Measurements from ENCODE around the gene SELENOI.

Gene SELENOI

GRCh38 chr2:26400723-26401122 lies 54.8 kb downstream of the SELENOI start:
- Mint-ChIP-seq H3K36me3 (peaks cover 2% of the 10 kb centered on the region), H3K9me3 (ENCODE audit: low read depth) (no peaks in the 10 kb centered on the region), H3K27ac (no peak overlapping the region), H3K4me1 (ENCODE audit: low read depth) (peaks cover 31% of the 10 kb centered on the region), H3K27me3 (peaks cover 1% of the 10 kb centered on the region), H3K4me3 (no peak overlapping the region)

GRCh38 chr2:26401739-26402541 lies 56.0 kb downstream of the SELENOI start, which contains the start of gene DRC1:
TSS of gene DRC1 (plus strand) at chr2:26401920. CDS start at chr2:26401990, 70 bp downstream.
- no peak within 1 kb of the TSS for H3K27ac Mint-ChIP-seq
- H3K36me3 Mint-ChIP-seq: peaks cover under 1% of the 10 kb centered on the region
- no peaks in the 10 kb centered on the region for H3K9me3 Mint-ChIP-seq (ENCODE audit: low read depth)
- H3K27me3 Mint-ChIP-seq: peaks cover 2% of the 10 kb centered on the region
- peaks cover 19% of the 10 kb centered on the region for H3K4me1 Mint-ChIP-seq (ENCODE audit: low read depth)
- no peak within 1 kb of the TSS for H3K4me3 Mint-ChIP-seq

GRCh38 chr2:26407526-26407925 lies 61.6 kb downstream of the SELENOI start:
- Mint-ChIP-seq H3K27me3 (peaks cover 13% of the 10 kb centered on the region), H3K27ac (no peak overlapping the region), H3K9me3 (ENCODE audit: low read depth) (no peaks in the 10 kb centered on the region), H3K36me3 (peaks cover 5% of the 10 kb centered on the region), H3K4me1 (ENCODE audit: low read depth) (peaks cover 7% of the 10 kb centered on the region), H3K4me3 (no peak overlapping the region)

- no peaks in the 10 kb centered on the region for H3K9me3 Mint-ChIP-seq (ENCODE audit: low read depth)
- peaks cover 7% of the 10 kb centered on the region for H3K4me1 Mint-ChIP-seq (ENCODE audit: low read depth)
- peaks cover 12% of the 10 kb centered on the region for H3K27me3 Mint-ChIP-seq
- H3K36me3 Mint-ChIP-seq: peaks cover 5% of the 10 kb centered on the region
- H3K27ac Mint-ChIP-seq: no peak overlapping the region
- no peak overlapping the region for H3K4me3 Mint-ChIP-seq
These were observed 63.8 kb downstream of the SELENOI start for GRCh38 chr2:26409785-26410184.

GRCh38 chr2:26410764-26411243 lies 64.9 kb downstream of the SELENOI start:
- Mint-ChIP-seq H3K36me3 (peaks cover 5% of the 10 kb centered on the region), H3K9me3 (ENCODE audit: low read depth) (no peaks in the 10 kb centered on the region)

GRCh38 chr2:26411419-26411818 lies 65.5 kb downstream of the SELENOI start:
- Mint-ChIP-seq H3K4me1 (ENCODE audit: low read depth) (peaks cover 7% of the 10 kb centered on the region), H3K9me3 (ENCODE audit: low read depth) (no peaks in the 10 kb centered on the region), H3K27ac (peak overlapping the region; percentile 10), H3K4me3 (no peak overlapping the region), H3K27me3 (peaks cover 12% of the 10 kb centered on the region), H3K36me3 (peaks cover 5% of the 10 kb centered on the region)

More at GRCh38 chr2:26410764-26411243, 64.9 kb downstream of the SELENOI start:
- H3K27ac Mint-ChIP-seq: no peak overlapping the region
- H3K4me3 Mint-ChIP-seq: no peak overlapping the region
- peaks cover 12% of the 10 kb centered on the region for H3K27me3 Mint-ChIP-seq
- H3K4me1 Mint-ChIP-seq (ENCODE audit: low read depth): peaks cover 7% of the 10 kb centered on the region

- peaks cover 7% of the 10 kb centered on the region for H3K4me1 Mint-ChIP-seq (ENCODE audit: low read depth)
- no peak overlapping the region for H3K27ac Mint-ChIP-seq
- peak overlapping the region; percentile 49 for H3K4me3 Mint-ChIP-seq
- peaks cover 5% of the 10 kb centered on the region for H3K36me3 Mint-ChIP-seq
- H3K27me3 Mint-ChIP-seq: peaks cover 9% of the 10 kb centered on the region
- H3K9me3 Mint-ChIP-seq (ENCODE audit: low read depth): no peaks in the 10 kb centered on the region
These were observed 66.2 kb downstream of the SELENOI start for GRCh38 chr2:26412091-26412673.

- no peaks in the 10 kb centered on the region for H3K9me3 Mint-ChIP-seq (ENCODE audit: low read depth)
These were observed 68.4 kb downstream of the SELENOI start for GRCh38 chr2:26414311-26414710.

GRCh38 chr2:26421961-26422360 lies 76.0 kb downstream of the SELENOI start:
- H3K4me3 Mint-ChIP-seq: no peak overlapping the region
- H3K36me3 Mint-ChIP-seq: no peaks in the 10 kb centered on the region
- no peaks in the 10 kb centered on the region for H3K27me3 Mint-ChIP-seq
- H3K9me3 Mint-ChIP-seq (ENCODE audit: low read depth): no peaks in the 10 kb centered on the region
- no peak overlapping the region for H3K27ac Mint-ChIP-seq
- H3K4me1 Mint-ChIP-seq (ENCODE audit: low read depth): no peaks in the 10 kb centered on the region

More at GRCh38 chr2:26414311-26414710, 68.4 kb downstream of the SELENOI start:
- H3K4me3 Mint-ChIP-seq: no peak overlapping the region
- H3K27me3 Mint-ChIP-seq: no peaks in the 10 kb centered on the region
- H3K4me1 Mint-ChIP-seq (ENCODE audit: low read depth): peaks cover 7% of the 10 kb centered on the region
- no peak overlapping the region for H3K27ac Mint-ChIP-seq
- H3K36me3 Mint-ChIP-seq: no peaks in the 10 kb centered on the region

- H3K27ac Mint-ChIP-seq: no peak overlapping the region
- H3K9me3 Mint-ChIP-seq (ENCODE audit: low read depth): no peaks in the 10 kb centered on the region
- H3K36me3 Mint-ChIP-seq: no peaks in the 10 kb centered on the region
- no peaks in the 10 kb centered on the region for H3K4me1 Mint-ChIP-seq (ENCODE audit: low read depth)
- H3K4me3 Mint-ChIP-seq: no peak overlapping the region
- no peaks in the 10 kb centered on the region for H3K27me3 Mint-ChIP-seq
These were observed 77.1 kb downstream of the SELENOI start for GRCh38 chr2:26422947-26423629.

- Mint-ChIP-seq H3K27ac (no peak overlapping the region), H3K36me3 (no peaks in the 10 kb centered on the region), H3K4me3 (no peak overlapping the region), H3K27me3 (no peaks in the 10 kb centered on the region), H3K9me3 (ENCODE audit: low read depth) (no peaks in the 10 kb centered on the region), H3K4me1 (ENCODE audit: low read depth) (no peaks in the 10 kb centered on the region)
These were observed 77.8 kb downstream of the SELENOI start for GRCh38 chr2:26423750-26424149.

- no peaks in the 10 kb centered on the region for H3K27me3 Mint-ChIP-seq
- H3K27ac Mint-ChIP-seq: no peak overlapping the region
- H3K9me3 Mint-ChIP-seq (ENCODE audit: low read depth): no peaks in the 10 kb centered on the region
- no peaks in the 10 kb centered on the region for H3K36me3 Mint-ChIP-seq
- H3K4me3 Mint-ChIP-seq: no peak overlapping the region
- H3K4me1 Mint-ChIP-seq (ENCODE audit: low read depth): no peaks in the 10 kb centered on the region
These were observed 78.3 kb downstream of the SELENOI start for GRCh38 chr2:26424221-26424620.

- Mint-ChIP-seq H3K9me3 (ENCODE audit: low read depth) (no peaks in the 10 kb centered on the region), H3K27me3 (peaks cover 4% of the 10 kb centered on the region), H3K27ac (no peak overlapping the region), H3K4me3 (no peak overlapping the region), H3K36me3 (no peaks in the 10 kb centered on the region), H3K4me1 (ENCODE audit: low read depth) (no peaks in the 10 kb centered on the region)
These were observed 82.9 kb downstream of the SELENOI start for GRCh38 chr2:26428846-26429245.

- Mint-ChIP-seq H3K9me3 (ENCODE audit: low read depth) (no peaks in the 10 kb centered on the region), H3K27ac (no peak overlapping the region), H3K4me3 (no peak overlapping the region), H3K36me3 (no peaks in the 10 kb centered on the region), H3K4me1 (ENCODE audit: low read depth) (no peaks in the 10 kb centered on the region), H3K27me3 (peaks cover 4% of the 10 kb centered on the region)
These were observed 84.0 kb downstream of the SELENOI start for GRCh38 chr2:26429779-26430578.
